Liver (tissue), 9 donors: ENCODE data around the gene VAMP7. TPM values are rescaled to one million over a fixed set of nuclear protein-coding genes. Genes with fewer than 3 reads are reported as not detected.

Experiments
- DNase-seq: peaks from one replicate; pipeline ENCODE4 v3.0.0-alpha.2; 2017; ENCODE audit warnings: low spot score
- H3K27ac ChIP-seq, 2 donors: one replicate each; pipeline ENCODE4 v1.7.0; 2013; ENCODE audit warnings: inconsistent platforms in 2 of 2, low read length in 2 of 2, control low read depth in 1 of 2, low read depth in 1 of 2, mild to moderate bottlenecking in 1 of 2
- H3K27me3 ChIP-seq, 4 donors: one replicate each; pipeline versions ENCODE4 v1.6.1 to v1.7.0; 2013; ENCODE audit warnings: low read length in 3 of 4, inconsistent platforms in 1 of 4, mild to moderate bottlenecking in 1 of 4, moderate library complexity in 1 of 4; ENCODE audit not compliant: control insufficient read depth in 4 of 4, insufficient read depth in 4 of 4
- H3K36me3 ChIP-seq, 4 donors: one replicate each; pipeline versions ENCODE4 v1.6.1 to v1.7.0; 2013; ENCODE audit warnings: low read length in 3 of 4, mild to moderate bottlenecking in 3 of 4, low read depth in 1 of 4, moderate library complexity in 1 of 4; ENCODE audit not compliant: control insufficient read depth in 4 of 4, insufficient read depth in 3 of 4
- H3K4me1 ChIP-seq, 4 donors: one replicate each; pipeline versions ENCODE4 v1.6.1 to v1.7.0; 2013; ENCODE audit warnings: low read length in 3 of 4, mild to moderate bottlenecking in 3 of 4, moderate library complexity in 1 of 4; ENCODE audit not compliant: control insufficient read depth in 4 of 4, insufficient read depth in 4 of 4
- H3K4me3 ChIP-seq, 3 donors: one replicate each; pipeline versions ENCODE4 v1.6.1 to v1.7.0; 2013; ENCODE audit warnings: low read length in 3 of 3, control low read depth in 1 of 3, low read depth in 1 of 3, mild to moderate bottlenecking in 1 of 3
- H3K9ac ChIP-seq, 2 donors: one replicate each; pipeline ENCODE4 v1.7.0; 2013; ENCODE audit warnings: low read length in 2 of 2, mild to moderate bottlenecking in 2 of 2, moderate library complexity in 2 of 2, control low read depth in 1 of 2, low read depth in 1 of 2
- H3K9me3 ChIP-seq, 4 donors: one replicate each; pipeline versions ENCODE4 v1.6.1 to v1.7.0; 2013; ENCODE audit warnings: low read length in 3 of 4; ENCODE audit not compliant: control insufficient read depth in 4 of 4
- EGR1 ChIP-seq, 2 donors: IDR thresholded peaks; 2 replicates each; pipeline ENCODE4 v1.6.1; 2016 to 2018; ENCODE audit warnings: antibody characterized with exemption in 2 of 2, low read depth in 2 of 2
- FOXA1 ChIP-seq: IDR thresholded peaks from 2 replicates; pipeline ENCODE4 v1.6.1; 2016; ENCODE audit warnings: antibody characterized with exemption
- FOXA2 ChIP-seq: IDR thresholded peaks from 2 replicates; pipeline ENCODE4 v1.6.1; 2016; ENCODE audit warnings: antibody characterized with exemption
- GABPA ChIP-seq, 2 donors: IDR thresholded peaks in 1 of 2; conservative IDR thresholded peaks in 1 of 2; 2 replicates each; pipeline ENCODE4 v1.6.1; 2016; ENCODE audit warnings: antibody characterized with exemption in 2 of 2, mild to moderate bottlenecking in 1 of 2, moderate library complexity in 1 of 2
- HNF4A ChIP-seq, 2 donors: conservative IDR thresholded peaks; 2 replicates each; pipeline ENCODE4 v1.6.1; 2016; ENCODE audit warnings: antibody characterized with exemption in 2 of 2, mild to moderate bottlenecking in 2 of 2
- HNF4G ChIP-seq: IDR thresholded peaks from 2 replicates; pipeline ENCODE4 v1.6.1; 2016; ENCODE audit warnings: antibody characterized with exemption
- JUND ChIP-seq, 2 donors: IDR thresholded peaks; 2 replicates each; pipeline ENCODE4 v1.6.1; 2016; ENCODE audit warnings: antibody characterized with exemption in 2 of 2
- MAX ChIP-seq: IDR thresholded peaks from 2 replicates; pipeline ENCODE4 v1.6.1; 2016; ENCODE audit warnings: antibody characterized with exemption
- NR2F2 ChIP-seq: IDR thresholded peaks from 2 replicates; pipeline ENCODE4 v1.6.1; 2016; ENCODE audit warnings: antibody characterized with exemption
- RAD21 ChIP-seq, 2 donors: IDR thresholded peaks; 2 replicates each; pipeline ENCODE4 v1.6.1; 2016; ENCODE audit warnings: antibody characterized with exemption in 2 of 2, mild to moderate bottlenecking in 2 of 2
- RXRA ChIP-seq, 2 donors: IDR thresholded peaks; 2 replicates each; pipeline ENCODE4 v1.6.1; 2017 to 2018; ENCODE audit warnings: antibody characterized with exemption in 2 of 2, mild to moderate bottlenecking in 1 of 2
- SP1 ChIP-seq: IDR thresholded peaks from 2 replicates; pipeline ENCODE4 v1.6.1; 2018; ENCODE audit warnings: antibody characterized with exemption, mild to moderate bottlenecking
- TAF1 ChIP-seq: conservative IDR thresholded peaks from 2 replicates; pipeline ENCODE4 v1.6.1; 2016; ENCODE audit warnings: antibody characterized with exemption, mild to moderate bottlenecking
- YY1 ChIP-seq: IDR thresholded peaks from 2 replicates; pipeline ENCODE4 v1.6.1; 2016; ENCODE audit warnings: antibody characterized with exemption, mild to moderate bottlenecking
- WGBS: extraction: QIAGEN DNeasy Blood & Tissue Kit; methylation state at CpG from one replicate; pipeline ENCODE4 v1.1.7; 2013; 5-methylcytosine and 5-hydroxymethylcytosine counted together
- polyA plus RNA-seq, 2 donors: library from polyadenylated mRNA; stranded (reverse) in 1 of 2; unstranded in 1 of 2; fragments of 200-250 nt in 1 of 2; fragments of >200 nt in 1 of 2; fragmentation: Nextera tagmentation in 1 of 2; extraction: Ambion mirVana in 1 of 2; gene quantifications; one replicate each; pipeline versions ENCODE4 v1.2.1 to v1.2.3, GENCODE V29; 2013 to 2015
- total RNA-seq, 2 donors: library from RNA; depleted of rRNA; stranded (reverse); fragments of >200 nt; gene quantifications; one replicate each; pipeline ENCODE4 v1.2.3, GENCODE V29; 2014
- TF ChIP-seq, protein P1 (sequence below): IDR thresholded peaks from 2 replicates; pipeline ENCODE4 v1.6.1; 2016; ENCODE audit warnings: antibody characterized with exemption
- TF ChIP-seq, protein P2 (sequence below): IDR thresholded peaks from 2 replicates; pipeline ENCODE4 v1.6.1; 2016; ENCODE audit warnings: antibody characterized with exemption
- TF ChIP-seq, protein P3 (sequence below): fragments of 150-350 bp; IDR thresholded peaks from 2 replicates; pipeline ENCODE4 v1.5.1; 2017; ENCODE audit warnings: improper control_type of control experiment, low read depth, low read length; ENCODE audit not compliant: missing input control
- TF ChIP-seq, protein P4 (sequence below): IDR thresholded peaks from 2 replicates; pipeline ENCODE4 v1.6.1; 2016; ENCODE audit warnings: antibody characterized with exemption, mild to moderate bottlenecking
- donor health status: healthy.
- donor health status: healthy.
- donor health status: healthy.
- donor health status: healthy.
- donor health status: healthy.

Gene VAMP7
- total and polyA plus RNA-seq, 4 donors: 18.3 to 28.8 (median 22.9) TPM

DNA sequence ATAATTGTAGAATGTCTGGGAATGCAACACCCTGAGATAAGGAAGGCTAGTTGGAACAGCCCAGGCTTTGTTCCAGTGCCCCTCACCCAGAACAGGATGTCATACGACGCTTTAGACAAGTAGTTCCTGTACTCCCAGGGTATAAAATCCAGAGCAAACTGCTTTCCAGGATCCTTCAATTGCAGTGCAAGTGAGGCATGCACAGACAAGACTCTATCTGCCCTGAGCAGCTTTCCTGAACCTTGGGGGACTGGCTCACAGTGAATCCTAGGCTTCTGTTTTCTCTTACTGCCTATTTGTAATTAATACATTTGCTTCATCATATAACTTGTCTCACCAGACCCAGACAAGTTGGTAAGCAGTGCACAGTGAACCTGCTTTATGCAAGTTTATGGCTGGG, 68.0 kb downstream of the VAMP7 start:
- WGBS: 53% methylated on average over 2 of the region's 2 CpGs
- Histone ChIP-seq H3K9me3 (peaks cover 0 to 1% (median 0%) of the 10 kb centered on the region in 4 donors), H3K4me1 (no peaks in the 10 kb centered on the region), H3K27me3 (peaks cover 0 to 3% (median 0%) of the 10 kb centered on the region in 4 donors), H3K4me3 (no peak overlapping the region), H3K9ac (no peak overlapping the region), H3K36me3 (no peaks in the 10 kb centered on the region), H3K27ac (no peak overlapping the region)
- TF ChIP-seq, protein P1, sequence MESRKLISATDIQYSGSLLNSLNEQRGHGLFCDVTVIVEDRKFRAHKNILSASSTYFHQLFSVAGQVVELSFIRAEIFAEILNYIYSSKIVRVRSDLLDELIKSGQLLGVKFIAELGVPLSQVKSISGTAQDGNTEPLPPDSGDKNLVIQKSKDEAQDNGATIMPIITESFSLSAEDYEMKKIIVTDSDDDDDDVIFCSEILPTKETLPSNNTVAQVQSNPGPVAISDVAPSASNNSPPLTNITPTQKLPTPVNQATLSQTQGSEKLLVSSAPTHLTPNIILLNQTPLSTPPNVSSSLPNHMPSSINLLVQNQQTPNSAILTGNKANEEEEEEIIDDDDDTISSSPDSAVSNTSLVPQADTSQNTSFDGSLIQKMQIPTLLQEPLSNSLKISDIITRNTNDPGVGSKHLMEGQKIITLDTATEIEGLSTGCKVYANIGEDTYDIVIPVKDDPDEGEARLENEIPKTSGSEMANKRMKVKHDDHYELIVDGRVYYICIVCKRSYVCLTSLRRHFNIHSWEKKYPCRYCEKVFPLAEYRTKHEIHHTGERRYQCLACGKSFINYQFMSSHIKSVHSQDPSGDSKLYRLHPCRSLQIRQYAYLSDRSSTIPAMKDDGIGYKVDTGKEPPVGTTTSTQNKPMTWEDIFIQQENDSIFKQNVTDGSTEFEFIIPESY: no peak
- TF ChIP-seq, protein P2, sequence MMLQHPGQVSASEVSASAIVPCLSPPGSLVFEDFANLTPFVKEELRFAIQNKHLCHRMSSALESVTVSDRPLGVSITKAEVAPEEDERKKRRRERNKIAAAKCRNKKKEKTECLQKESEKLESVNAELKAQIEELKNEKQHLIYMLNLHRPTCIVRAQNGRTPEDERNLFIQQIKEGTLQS: no peak
- no peak for TF ChIP-seq FOXA2
- TF ChIP-seq MAX: no peak
- TF ChIP-seq TAF1: no peak
- TF ChIP-seq, protein P3, sequence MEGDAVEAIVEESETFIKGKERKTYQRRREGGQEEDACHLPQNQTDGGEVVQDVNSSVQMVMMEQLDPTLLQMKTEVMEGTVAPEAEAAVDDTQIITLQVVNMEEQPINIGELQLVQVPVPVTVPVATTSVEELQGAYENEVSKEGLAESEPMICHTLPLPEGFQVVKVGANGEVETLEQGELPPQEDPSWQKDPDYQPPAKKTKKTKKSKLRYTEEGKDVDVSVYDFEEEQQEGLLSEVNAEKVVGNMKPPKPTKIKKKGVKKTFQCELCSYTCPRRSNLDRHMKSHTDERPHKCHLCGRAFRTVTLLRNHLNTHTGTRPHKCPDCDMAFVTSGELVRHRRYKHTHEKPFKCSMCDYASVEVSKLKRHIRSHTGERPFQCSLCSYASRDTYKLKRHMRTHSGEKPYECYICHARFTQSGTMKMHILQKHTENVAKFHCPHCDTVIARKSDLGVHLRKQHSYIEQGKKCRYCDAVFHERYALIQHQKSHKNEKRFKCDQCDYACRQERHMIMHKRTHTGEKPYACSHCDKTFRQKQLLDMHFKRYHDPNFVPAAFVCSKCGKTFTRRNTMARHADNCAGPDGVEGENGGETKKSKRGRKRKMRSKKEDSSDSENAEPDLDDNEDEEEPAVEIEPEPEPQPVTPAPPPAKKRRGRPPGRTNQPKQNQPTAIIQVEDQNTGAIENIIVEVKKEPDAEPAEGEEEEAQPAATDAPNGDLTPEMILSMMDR: no peak
- TF ChIP-seq RAD21 (IDR thresholded peaks at IDR 0.05): no peak
- TF ChIP-seq RXRA (IDR thresholded peaks at IDR 0.05): no peak
- TF ChIP-seq JUND (IDR thresholded peaks at IDR 0.05): no peak
- TF ChIP-seq GABPA (IDR thresholded peaks at IDR 0.05 in 1 of 2, conservative IDR thresholded peaks at IDR 0.05 in 1 of 2): no peak
- TF ChIP-seq EGR1 (IDR thresholded peaks at IDR 0.05; ENCODE audit: low read depth in 2 of 2): no peak
- TF ChIP-seq HNF4G: no peak
- TF ChIP-seq FOXA1: no peak
- no peak for TF ChIP-seq NR2F2
- TF ChIP-seq YY1: no peak
- TF ChIP-seq, protein P4, sequence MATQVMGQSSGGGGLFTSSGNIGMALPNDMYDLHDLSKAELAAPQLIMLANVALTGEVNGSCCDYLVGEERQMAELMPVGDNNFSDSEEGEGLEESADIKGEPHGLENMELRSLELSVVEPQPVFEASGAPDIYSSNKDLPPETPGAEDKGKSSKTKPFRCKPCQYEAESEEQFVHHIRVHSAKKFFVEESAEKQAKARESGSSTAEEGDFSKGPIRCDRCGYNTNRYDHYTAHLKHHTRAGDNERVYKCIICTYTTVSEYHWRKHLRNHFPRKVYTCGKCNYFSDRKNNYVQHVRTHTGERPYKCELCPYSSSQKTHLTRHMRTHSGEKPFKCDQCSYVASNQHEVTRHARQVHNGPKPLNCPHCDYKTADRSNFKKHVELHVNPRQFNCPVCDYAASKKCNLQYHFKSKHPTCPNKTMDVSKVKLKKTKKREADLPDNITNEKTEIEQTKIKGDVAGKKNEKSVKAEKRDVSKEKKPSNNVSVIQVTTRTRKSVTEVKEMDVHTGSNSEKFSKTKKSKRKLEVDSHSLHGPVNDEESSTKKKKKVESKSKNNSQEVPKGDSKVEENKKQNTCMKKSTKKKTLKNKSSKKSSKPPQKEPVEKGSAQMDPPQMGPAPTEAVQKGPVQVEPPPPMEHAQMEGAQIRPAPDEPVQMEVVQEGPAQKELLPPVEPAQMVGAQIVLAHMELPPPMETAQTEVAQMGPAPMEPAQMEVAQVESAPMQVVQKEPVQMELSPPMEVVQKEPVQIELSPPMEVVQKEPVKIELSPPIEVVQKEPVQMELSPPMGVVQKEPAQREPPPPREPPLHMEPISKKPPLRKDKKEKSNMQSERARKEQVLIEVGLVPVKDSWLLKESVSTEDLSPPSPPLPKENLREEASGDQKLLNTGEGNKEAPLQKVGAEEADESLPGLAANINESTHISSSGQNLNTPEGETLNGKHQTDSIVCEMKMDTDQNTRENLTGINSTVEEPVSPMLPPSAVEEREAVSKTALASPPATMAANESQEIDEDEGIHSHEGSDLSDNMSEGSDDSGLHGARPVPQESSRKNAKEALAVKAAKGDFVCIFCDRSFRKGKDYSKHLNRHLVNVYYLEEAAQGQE: no peak
- TF ChIP-seq SP1: no peak
- TF ChIP-seq HNF4A (conservative IDR thresholded peaks at IDR 0.05): no peak
- DNase-seq: no peak
